HG03045 (cell line): ENCODE data around the gene MUC21.
"Not testable (repeated sequence)": the region's sequence is repeated elsewhere in the genome, so short reads cannot be mapped to it uniquely, and the experiment has no call there.

ENCODE experiments used
- ATAC-seq: cut with Tn5 transposase; IDR thresholded peaks from one replicate; pipeline ENCODE4 v1.9.1; 2021; ENCODE audit warnings: mild to moderate bottlenecking, moderate library complexity; ENCODE audit not compliant: unreplicated experiment

Gene MUC21

GRCh38 chr6:30966154-30966553 is 17.4 kb upstream of the MUC21 start:
- no peak for ATAC-seq

GRCh38 chr6:30969171-30969570 is 14.3 kb upstream of the MUC21 start:
- not testable (repeated sequence) for ATAC-seq

- no peak for ATAC-seq
These were observed 12.6 kb upstream of the MUC21 start for GRCh38 chr6:30970946-30971345.

- no peak for ATAC-seq
These were observed 10.7 kb upstream of the MUC21 start for GRCh38 chr6:30972816-30973215.

GRCh38 chr6:30974490-30975252 is 8.8 kb upstream of the MUC21 start:
- ATAC-seq: no peak

- no peak for ATAC-seq
These were observed 4.4 kb upstream of the MUC21 start for GRCh38 chr6:30979141-30979540.

DNA sequence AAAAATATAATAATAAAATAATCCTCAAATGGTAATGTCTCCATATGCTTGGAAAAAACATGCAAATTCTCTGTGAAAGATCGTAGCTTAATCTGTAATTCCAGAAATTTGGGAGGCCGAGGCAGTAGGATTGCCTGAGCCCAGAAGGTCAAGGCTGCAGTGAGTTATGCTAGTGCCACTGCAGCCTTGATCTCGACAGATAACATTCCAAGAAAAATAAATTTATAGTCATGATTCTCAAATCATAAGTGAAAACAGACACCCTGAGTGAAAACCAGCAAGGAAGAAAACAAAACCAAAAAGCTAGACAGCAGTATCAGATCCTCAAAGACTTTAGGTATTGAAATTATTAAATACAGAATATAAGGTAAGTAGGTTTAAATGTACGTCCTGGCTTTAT is 3.8 kb upstream of the MUC21 start:
- no peak for ATAC-seq

- ATAC-seq: no peak
These were observed 1.4 kb upstream of the MUC21 start for GRCh38 chr6:30981942-30982772.

GRCh38 chr6:30985490-30985889 is 2.0 kb downstream of the MUC21 start:
- ATAC-seq: no peak

- ATAC-seq: no peak
These were observed 3.8 kb downstream of the MUC21 start for GRCh38 chr6:30987304-30987703.

DNA sequence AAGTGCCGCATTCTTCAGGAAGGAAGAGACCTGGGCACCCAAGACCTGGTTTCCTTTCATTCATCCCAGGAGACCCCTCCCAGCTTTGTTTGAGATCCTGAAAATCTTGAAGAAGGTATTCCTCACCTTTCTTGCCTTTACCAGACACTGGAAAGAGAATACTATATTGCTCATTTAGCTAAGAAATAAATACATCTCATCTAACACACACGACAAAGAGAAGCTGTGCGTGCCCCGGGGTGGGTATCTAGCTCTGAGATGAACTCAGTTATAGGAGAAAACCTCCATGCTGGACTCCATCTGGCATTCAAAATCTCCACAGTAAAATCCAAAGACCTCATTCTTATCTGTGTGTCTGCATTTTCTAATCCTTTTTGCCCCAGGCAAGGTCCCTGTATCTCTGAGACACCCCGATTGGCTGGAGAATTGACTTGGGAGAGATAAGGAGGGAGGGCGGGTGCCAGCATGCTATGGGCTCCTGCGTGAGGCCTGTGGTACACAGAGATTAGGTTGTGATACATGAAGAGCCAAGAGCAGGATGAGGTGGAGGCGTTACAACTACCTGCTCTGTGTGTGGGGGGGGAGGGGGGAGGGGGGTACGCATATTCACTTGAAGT is 4.8 kb downstream of the MUC21 start:
- no peak for ATAC-seq

GRCh38 chr6:30990422-30991086 is 7.0 kb downstream of the MUC21 start:
- ATAC-seq: no peak

GRCh38 chr6:30991891-30992290 is 8.4 kb downstream of the MUC21 start:
- no peak for ATAC-seq

- ATAC-seq: no peak
These were observed 13.8 kb downstream of the MUC21 start for GRCh38 chr6:30997301-30997700.

GRCh38 chr6:30998785-30999184 is 15.3 kb downstream of the MUC21 start:
- no peak for ATAC-seq

- not testable (repeated sequence) for ATAC-seq
These were observed 16.7 kb downstream of the MUC21 start for GRCh38 chr6:31000067-31000860.

- ATAC-seq: no peak
These were observed 17.9 kb downstream of the MUC21 start for GRCh38 chr6:31001281-31001888.

DNA sequence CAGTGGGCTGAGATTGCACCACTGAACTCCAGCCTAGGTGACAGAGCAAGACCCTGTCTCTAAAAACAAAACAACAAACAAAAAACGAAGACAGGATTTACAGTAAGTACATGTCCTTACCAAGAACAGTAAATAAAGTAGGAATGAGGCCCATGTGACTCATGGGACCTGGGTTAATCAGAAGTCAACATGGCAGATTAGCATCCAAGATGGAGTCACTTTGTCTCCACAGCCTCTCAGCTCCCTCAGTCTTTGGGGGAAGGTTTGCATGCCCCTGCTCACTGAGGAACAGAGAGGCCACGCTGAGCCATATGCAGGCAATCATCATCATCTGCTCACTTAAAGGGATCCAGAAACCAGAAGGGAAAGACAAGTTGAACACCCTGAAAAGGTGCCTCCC is 19.0 kb downstream of the MUC21 start:
- ATAC-seq: no peak

DNA sequence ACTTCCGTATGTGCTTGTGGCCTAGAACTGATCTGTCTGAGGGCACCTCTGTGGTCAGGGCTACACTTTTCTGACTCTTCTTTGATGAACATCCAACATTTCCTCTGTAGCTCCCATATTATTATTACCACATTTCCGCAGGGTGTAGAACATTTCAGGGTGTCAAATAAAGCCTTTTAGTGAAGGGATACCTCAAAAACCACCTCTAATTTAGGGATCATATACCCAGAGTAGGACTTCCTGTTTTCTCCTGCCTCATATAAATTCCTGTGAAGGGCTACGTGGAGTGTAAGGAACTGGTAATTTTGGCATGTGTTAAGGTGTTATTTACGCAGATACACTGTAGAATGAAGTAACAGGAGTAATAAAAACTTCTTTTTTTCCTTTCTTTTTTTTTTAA is 21.3 kb downstream of the MUC21 start:
- ATAC-seq: no peak
